GDM1 (cell line): ENCODE results near the gene C3orf20.
A peak's percentile ranks its signal among the peaks of the same experiment; 100 is the strongest.
"Not testable (repeated sequence)": the region's sequence is repeated elsewhere in the genome, so short reads cannot be mapped to it uniquely, and the experiment has no call there.

ENCODE experiments used
- DNase-seq: peaks from one replicate; lab custom pipeline; 2025; lab: John Stamatoyannopoulos, UW

Gene C3orf20

DNA sequence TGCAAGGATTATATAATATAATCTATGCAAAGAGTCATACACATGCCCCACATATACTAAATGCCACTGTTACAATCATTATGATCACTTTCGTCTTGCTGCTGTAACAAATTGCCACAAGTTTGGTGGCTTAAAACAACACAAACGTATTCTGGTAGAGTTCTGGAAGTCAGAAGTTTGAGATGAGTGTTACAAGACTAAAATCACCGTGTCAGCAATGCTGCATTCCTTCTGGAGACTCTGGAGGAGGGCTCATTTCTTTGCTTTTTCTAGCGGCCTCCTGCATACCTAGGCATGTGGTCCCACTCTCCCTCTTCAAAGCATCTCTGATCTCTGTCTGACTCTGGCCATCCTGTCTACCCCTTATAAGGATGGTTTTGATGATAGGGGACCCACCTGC is 24.7 kb upstream of the C3orf20 start:
- DNase-seq = no peak

DNA sequence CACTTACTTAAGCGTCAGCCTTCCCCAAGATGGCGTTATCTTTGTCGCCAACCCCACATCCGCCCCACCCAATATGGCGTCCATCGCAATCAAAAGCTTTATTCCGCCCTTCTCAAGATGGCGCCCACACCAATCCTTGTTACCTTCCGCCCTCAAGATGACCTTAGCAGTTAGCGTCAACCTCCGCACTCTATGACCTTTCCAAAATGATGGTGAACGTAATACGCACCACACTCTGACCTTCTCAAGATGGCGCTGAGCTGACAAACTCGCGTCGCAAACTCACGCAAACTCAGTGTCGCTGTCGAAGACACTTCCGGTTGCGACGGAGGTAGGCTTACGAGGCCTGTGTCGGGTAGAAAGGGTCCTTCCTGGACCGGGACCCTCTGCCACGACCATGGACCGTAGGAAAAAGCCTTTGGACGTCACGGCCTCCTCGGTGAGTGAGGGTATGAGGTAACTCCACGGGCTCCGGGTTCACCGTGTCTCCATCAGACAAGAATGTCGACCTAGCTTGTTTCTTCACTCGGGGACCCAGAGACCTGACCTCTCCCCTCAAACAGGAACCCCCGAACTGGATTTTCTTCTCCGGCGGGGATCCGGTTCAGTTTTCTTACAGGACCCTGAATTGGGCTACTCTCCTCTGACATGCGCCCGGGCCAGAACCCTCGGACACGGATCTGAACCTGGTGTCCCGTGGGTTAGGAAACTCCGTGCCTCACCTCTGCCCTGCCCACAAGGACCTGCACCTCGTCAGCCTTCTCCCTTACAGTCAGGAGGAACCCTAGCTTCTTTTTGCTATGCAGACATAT is 23.3 kb upstream of the C3orf20 start, which contains the start of gene CCDC174:
Gene CCDC174, plus strand, starts transcription at position 323 of the 812 bp plus-strand sequence. Its CDS starts 75 bp downstream, at position 398.
- DNase-seq = peak; percentile 99

DNA sequence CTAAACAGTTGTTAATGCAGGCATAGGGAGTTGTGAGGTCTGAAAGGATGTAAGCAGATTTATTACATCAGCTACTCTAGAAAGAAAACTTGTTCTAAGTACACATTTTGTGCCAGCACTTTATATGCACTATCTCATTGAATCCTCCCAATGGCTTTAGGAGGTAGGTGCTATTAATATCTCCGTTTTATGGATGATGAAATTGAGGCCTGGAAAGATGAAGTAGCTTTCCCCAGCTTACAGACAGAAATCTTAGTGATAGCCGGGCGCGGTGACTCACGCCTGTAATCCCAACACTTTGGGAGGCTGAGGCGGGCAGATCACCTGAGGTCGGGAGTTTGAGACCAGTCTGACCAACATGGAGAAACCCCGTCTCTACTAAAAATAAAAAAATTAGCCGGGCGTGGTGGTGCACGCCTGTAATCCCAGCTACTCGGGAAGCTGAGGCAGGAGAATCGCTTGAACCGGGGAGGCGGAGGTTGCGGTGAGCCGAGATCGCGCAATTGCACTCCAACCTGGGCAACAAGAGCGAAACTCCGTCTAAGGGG is 22.5 kb upstream of the C3orf20 start:
- DNase-seq = not testable (repeated sequence)

DNA sequence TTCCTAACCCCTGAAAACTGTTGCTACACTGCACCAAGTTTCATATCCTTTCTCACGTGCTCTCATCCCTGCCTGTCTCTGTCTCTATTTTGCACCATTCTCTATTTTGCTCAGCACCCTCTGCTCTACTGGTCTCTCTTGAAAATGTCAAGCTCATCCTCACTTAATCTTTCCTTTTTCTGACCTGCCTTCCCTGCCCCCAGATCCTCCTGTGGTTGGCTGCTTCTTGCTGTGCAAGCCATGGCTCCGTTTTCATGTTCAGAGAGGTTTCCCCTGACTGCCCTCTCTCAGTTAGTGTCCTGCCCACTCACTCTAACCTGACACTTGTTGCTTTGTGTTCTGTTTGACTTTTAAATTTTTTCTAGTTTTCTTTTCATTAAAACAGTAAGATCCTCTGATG is 17.4 kb upstream of the C3orf20 start:
- DNase-seq = no peak

DNA sequence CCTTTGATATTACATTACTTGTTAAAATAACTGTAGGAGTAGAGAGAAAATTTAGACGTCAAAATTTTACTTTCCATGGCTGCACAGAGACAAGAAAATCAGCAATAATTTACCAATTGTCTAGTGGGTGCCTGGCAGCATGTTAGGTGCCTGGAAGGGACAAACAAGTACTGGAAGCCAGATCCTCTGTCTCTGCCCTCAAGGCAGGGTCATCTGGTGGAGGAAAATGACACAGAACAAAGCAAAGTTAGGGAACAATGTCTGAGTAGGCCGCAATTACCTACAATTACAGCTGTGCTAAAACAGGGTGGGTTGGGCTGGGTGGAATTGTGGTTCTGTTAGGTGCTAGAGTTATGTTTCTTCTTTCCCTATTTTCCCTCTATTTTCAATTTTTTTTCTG is 16.0 kb upstream of the C3orf20 start:
- DNase-seq = no peak

DNA sequence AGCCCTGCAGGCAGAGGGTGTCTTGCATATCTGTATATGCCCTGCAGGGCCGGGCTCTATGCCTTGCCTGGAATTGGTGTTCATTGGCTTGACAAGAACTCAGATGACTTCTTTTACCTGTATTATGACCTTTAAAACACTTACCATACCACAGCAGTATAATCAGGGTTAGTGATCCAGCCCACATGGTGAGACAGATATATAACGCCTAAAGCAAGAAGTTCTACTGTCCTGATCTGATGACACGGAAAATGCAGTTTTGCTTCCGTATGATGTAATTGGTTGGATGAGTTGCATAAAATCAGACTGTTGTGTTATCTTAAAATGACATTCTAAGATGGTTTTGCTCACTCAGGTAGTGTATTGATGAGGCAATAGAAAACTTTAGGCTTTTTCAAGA is 14.0 kb upstream of the C3orf20 start:
- DNase-seq = no peak

DNA sequence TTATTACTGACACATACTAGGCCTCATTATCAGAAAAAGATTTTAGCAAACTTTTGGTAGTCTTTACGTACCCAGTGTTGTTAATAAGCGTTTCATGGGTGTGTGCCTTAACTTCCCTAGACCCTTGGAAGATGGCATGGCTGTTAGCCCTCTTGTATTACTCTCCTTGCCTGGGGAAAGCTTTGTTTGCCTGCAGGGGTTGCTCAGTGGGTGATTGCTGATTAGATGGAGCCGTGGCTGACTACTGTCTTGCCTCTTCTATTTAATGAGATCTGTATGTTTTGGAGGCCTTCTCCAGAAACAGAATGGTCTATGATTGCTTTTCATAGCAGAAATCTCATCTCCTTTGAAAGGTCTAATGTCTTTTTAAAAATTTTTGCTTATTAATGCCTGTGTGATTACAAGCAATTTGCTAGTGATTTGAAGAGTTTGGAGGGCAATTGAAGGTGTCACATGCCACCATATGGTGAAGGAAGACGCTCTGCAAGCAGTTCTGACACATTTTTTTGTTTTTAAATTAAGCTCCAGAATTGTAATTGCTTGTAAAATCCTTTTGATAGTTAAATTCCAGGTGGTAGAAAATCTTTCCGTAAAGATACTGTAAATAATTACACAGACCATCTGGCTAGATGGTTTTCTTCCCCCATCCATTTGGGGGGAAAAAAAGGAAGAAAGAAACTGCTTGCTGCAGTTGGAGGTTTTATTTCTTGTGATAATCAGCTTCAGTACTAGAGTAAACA is 11.4 kb upstream of the C3orf20 start:
- no peak for DNase-seq

DNA sequence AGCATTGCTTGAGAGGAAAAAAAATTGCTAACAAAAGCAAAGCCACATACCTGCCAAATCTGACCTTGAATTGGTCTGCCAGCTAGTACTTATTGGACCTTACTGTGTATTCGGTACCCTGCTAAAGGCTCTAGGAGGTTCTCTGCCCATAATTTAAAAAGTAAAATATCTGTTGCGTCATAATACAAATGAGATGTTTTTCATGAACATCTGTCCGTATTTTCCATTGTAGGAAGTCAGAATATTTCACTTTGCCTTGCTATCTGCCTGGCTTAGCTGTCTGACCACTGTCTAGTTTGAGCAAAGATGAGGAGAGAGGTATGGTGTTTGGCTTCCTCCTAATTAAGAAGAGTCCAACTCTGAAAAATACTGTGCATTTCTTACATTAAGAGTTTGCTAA is 10.8 kb upstream of the C3orf20 start:
- DNase-seq = no peak

DNA sequence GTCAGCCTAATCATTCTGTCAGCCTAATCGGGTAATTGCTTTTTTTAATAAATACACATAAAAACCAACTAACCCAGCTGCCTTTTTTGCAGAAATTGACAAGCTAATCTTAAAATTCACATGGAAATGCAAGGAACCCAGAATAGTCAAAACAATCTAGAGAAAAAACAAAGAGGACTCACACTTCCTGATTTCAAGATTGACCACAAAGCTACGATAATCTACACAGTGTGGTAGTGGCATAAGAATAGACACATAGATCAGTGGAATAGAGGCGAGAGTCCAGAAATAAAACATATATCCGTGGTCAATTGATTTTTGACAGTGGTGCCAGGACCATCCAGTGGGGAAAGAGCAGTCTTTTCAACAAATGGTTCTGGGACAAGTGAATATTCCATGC is 2.4 kb upstream of the C3orf20 start:
- DNase-seq = no peak

DNA sequence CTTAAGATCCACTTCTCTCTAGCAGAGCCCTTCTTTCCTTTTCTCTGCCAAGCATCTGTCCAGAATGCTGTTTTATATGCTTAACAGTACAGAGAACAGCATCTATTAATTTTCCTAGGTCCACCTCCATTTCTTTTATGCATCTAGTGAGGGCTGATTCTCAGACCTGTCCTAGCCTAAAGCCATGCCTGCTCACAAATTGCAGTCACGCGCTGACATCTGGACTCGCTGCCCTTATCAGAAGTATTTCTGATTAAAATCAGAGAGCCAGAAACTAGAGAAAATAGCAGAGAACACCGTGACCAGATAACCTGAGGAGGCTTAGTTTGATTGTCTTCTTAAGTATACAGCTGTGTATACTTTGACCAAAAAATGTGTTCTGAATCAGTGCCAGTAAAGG is 1.9 kb downstream of the C3orf20 start:
- no peak for DNase-seq

DNA sequence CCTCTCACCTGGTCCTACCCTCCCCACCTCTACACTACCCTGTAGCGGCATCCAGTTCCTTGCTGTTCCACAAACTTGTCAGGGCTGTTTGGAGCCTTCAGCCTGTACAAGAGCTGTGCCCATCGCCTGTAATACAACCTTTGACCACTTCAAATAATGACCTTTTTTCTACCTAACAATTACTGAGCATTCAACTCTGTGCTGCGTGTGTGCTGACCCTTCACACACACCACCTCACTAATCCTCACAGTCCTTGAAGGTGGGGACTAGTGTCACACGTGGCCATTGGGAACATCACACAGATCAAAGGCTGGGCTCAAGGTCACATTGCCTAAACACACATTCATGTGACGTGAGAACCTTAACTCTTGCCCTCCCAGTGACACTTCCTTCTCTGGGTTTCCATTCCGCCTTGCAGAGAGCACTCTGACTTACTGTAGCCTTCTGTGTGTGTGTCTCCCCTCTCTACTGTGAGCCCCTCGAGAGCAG is 3.1 kb downstream of the C3orf20 start:
- DNase-seq = no peak

DNA sequence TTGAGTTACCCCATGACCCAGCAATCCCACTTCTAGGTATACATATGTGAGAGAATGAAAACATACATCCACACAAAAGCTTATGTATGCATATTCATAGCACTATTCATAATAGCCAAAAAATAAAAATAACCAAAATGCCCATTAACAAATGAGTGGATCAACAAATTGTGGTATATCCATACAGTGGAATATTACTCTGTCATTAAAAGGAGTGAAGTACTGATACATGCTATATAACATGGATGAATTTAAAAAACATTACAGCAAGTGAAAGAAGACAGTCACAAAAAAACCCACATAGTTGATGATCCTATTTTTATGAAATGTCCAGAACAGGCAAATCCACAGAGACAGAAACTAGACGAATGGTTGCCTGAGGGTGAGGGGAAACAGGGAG is 5.2 kb downstream of the C3orf20 start:
- DNase-seq = no peak

DNA sequence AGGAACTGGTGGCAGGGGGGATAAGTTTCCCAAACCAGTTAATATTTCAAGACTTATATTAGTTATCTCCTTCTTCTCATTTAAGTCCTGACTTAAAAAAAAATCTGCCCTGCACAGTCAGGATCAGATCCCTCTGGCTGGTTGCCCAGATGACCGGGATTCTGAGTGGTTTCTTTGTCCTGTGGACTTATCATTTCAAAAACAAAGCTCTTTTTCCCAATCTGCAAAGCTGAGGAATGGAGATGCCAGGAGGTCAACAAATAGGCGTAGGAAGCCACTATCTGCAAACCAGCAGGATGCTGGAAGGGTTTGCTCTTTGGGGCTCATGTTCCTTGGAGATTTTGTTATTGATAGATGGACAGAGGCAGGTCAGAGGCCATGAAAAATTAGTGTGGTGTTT is 5.8 kb downstream of the C3orf20 start:
- DNase-seq = no peak

DNA sequence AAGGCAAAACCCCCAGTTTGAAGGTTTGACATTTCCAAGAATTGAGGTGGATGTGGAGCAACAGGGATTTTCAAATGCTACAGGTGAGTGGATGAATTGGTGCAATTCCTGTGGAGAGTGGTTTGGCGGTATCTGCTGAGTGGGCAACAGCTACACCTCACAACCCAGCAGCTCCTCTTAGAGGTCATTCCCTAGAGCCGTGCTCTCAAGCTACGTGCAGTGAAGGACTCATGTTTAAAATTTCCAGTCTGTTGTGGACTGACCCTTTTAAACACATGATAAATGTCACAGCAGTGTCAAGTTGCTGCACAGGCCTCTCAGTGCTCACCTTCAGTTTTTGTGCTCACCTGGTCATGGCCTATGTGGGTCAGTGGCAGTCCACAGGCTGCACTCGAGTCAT is 9.5 kb downstream of the C3orf20 start:
- no peak for DNase-seq

DNA sequence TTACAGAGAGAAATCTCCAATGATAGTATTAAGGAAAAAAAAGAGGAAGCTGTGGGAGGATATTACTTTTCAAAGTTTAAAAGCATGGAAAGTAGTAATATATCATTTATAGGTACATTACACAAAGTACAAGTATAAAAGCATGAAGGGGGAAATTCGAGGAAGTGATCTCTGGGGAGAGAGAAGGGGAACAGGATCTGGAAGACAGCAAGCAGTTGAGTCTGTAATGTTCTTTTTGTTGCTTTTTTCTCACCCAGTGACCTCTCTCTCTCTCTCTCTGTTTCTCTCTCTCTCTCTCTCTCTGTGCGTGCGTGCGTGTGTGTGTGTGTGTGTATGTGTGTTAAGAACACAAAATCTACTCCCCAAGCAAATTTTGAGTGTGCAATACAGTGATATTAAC is 10.2 kb downstream of the C3orf20 start:
- DNase-seq = no peak

DNA sequence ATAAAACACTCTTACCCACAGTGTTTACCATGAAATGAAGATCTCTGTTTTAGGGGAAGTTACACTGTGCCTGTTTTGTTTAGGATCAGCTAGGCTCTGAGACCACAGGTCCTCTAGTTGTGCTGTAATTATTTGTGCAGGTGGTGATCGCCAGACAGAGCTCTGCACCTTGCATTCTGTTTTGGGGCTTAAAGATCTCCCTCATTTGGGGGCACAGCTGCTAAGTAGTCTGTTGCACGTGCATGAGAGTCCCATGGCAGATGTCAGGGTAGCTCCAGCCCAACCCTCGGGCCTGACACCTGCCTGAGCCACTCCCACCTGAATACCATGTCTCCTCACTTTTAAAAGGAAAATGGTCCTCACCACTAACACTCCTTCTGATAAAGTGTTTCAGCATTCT is 12.4 kb downstream of the C3orf20 start:
- DNase-seq = no peak

DNA sequence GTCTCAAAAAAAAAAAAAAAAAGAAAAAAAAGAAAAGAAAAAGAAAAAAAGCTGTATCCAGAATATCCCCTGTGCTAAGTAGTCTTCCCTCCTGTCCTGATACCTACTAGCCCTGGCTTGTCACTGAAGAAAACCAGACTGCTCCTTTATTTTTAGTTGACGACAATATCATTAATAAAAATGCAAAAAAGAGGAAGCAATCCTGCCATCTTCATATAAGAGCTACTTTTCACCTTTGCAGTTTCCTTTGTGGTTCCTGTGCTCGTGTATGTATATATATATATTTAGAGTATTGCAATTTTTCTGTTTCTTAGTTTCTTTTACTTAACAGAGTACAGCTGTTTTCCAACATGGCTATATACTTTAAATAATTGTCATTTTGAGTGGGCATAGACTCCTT is 13.6 kb downstream of the C3orf20 start:
- no peak for DNase-seq

DNA sequence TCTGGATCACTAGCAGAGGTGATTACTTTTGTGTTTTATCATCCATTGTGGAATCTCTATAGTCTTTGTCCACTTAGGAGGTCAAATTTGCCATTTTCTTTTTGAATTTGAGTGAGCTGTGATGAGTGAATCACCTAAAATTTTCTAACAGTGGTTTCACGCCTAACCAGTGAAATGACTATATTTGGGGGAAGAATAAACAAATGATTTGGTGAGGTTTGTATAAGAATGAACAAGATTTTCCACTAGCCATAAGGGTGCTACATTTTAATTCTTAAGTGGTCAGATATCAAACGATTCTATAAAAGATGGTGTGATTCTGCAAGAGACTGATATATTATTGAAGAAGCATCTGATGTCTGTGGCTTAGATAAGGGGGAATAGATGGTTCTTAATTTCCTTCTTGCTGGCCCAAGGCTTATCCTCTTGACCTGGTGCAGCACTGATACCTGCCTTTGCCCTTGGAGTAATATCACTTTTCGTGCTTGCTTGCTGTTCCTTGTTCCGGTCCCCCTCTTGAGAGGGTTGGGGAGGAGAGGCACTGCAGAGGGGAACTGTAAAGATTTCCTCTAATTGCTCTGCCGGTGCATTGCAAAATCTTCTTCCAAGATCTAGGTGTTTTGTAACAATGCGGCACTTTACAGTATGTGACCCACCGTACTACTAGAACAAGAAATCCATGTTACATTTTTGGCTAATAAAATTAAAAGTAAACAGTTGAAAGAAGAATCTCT is 14.5 kb downstream of the C3orf20 start:
- DNase-seq = no peak

DNA sequence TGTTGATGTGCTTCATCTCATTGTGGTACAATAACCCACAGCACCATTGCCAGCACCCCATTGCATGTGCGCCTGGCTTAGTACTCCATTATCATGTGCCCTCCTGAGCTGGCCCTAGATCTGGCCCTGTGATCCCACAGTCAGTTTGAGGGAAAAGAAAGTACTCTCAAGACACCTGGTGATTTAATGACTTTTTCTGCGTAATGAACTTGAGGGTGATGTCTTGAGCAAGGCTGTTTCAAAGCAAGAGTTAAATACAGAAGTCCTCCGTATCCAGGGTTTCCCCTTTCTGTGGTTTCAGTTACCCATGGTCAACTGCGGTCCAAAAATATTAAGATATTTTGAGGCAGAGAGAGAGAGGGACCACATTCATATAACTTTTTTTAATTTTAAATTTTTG is 16.3 kb downstream of the C3orf20 start:
- DNase-seq = no peak

DNA sequence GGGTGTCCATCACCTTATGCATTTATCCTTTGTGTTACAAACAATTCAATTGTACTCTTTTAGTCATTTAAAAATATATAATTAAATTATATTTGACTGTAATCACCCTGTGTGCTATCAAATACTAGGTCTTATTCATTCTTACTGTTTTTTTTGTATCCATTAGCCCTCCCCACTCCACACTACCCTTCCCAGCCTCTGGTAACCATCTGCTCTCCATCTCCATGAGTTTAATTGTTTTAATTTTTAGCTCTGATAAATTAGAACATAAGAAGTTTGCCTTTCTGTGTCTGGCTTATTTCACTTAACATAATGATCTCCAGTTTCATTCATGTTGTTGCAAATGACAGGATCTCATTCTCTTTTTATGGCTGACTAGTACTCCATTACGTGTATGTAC is 16.8 kb downstream of the C3orf20 start:
- DNase-seq = no peak

DNA sequence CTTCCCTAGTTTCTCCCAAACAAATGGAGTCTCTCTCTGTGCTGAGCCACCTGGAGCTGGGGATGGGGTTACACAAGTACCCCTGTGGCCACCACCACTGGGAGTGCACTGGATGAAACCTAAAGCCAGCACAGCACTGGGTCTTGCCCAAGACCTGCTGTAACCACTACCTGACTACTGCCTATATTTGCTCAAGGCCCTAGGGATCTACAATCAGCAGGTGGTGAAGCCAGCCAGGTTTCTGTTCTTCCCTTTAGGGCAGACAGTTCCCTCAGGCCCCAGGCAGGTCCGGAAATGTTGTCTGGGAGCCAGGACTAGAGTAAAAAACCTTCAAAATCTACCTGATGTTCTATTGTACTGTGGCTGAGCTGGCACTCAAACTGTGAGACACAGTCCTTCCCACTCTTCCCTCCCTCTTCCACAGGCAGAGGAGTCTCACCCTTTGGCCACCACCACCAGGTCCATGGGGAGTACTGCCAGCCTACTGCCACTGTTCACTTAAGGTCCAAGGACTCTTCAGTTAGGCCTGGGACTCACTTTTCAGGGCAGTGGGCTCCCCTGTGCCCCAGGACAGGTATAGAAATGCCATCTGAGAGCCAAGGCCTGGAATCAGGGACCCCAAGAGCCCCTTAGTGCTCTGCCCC is 23.8 kb downstream of the C3orf20 start:
- no peak for DNase-seq

DNA sequence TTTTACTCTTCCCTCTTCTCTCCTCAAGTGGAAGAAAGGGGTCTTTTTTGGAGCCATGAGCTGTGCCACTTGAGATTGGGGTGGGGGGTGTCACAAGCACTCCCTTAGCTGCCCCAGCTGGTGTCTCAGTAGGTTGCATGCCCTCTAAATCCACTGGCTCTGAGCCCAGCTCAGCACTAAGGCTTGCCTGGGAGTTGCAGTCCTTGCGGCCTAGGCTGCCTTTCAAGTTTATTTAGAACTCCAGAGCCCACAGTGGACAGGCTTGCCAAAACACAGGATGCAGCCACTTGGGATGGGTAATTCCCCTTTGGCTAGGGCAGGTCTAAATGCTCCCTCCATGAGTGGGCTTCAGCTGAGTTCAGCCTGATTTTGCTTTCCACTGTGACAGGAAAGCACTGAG is 24.7 kb downstream of the C3orf20 start:
- DNase-seq = no peak
